ENCODE measurements around the gene TRPC3. TPM values are rescaled to one million over a fixed set of nuclear protein-coding genes. Genes with fewer than 3 reads are reported as not detected.

Gene TRPC3
- total and polyA plus RNA-seq, 4 donors: 0.06 to 0.33 (median 0.09) TPM

GRCh38 chr4:122000849-122001248 is 49.0 kb upstream of the TRPC3 start:
- WGBS: 52% methylated on average over 4 of the region's 4 CpGs
- Histone ChIP-seq H3K4me3 (ENCODE audit: low read depth in 1 of 3, low read length in 3 of 3) (no peak overlapping the region), H3K27ac (ENCODE audit: low read depth in 1 of 2, low read length in 2 of 2) (no peak overlapping the region), H3K9ac (ENCODE audit: low read depth in 1 of 2, low read length in 2 of 2) (no peak overlapping the region), H3K36me3 (ENCODE audit: control insufficient read depth in 4 of 4, insufficient read depth in 3 of 4, low read depth in 1 of 4, low read length in 3 of 4) (no peaks in the 10 kb centered on the region), H3K27me3 (ENCODE audit: control insufficient read depth in 4 of 4, insufficient read depth in 4 of 4, low read length in 3 of 4) (peaks cover 0 to 21% (median 3%) of the 10 kb centered on the region in 4 donors), H3K9me3 (ENCODE audit: control insufficient read depth in 4 of 4, low read length in 3 of 4) (no peaks in the 10 kb centered on the region), H3K4me1 (ENCODE audit: control insufficient read depth in 4 of 4, insufficient read depth in 4 of 4, low read length in 3 of 4) (no peaks in the 10 kb centered on the region)
- no peak for DNase-seq (ENCODE audit: low spot score)
- no peak for TF ChIP-seq RXRA (IDR thresholded peaks at IDR 0.05)
- TF ChIP-seq FOXA1 (IDR thresholded peaks at IDR 0.05): no peak
- TF ChIP-seq CTCF (IDR thresholded peaks at IDR 0.05; ENCODE audit: low read depth, low read length, missing input control): no peak
- TF ChIP-seq REST (IDR thresholded peaks at IDR 0.05): no peak
- no peak for TF ChIP-seq ZBTB33 (IDR thresholded peaks at IDR 0.05)
- TF ChIP-seq HNF4A (conservative IDR thresholded peaks at IDR 0.05): no peak
- TF ChIP-seq FOXA2 (IDR thresholded peaks at IDR 0.05): no peak
- no peak for TF ChIP-seq SP1 (IDR thresholded peaks at IDR 0.05)
- TF ChIP-seq NR2F2 (IDR thresholded peaks at IDR 0.05): no peak

GRCh38 chr4:121998024-121998423 is 46.2 kb upstream of the TRPC3 start:
- Histone ChIP-seq H3K9ac (ENCODE audit: low read depth in 1 of 2, low read length in 2 of 2) (no peak overlapping the region), H3K4me3 (ENCODE audit: low read depth in 1 of 3, low read length in 3 of 3) (no peak overlapping the region), H3K27me3 (ENCODE audit: control insufficient read depth in 4 of 4, insufficient read depth in 4 of 4, low read length in 3 of 4) (peaks cover 0 to 21% (median 3%) of the 10 kb centered on the region in 4 donors), H3K27ac (ENCODE audit: low read depth in 1 of 2, low read length in 2 of 2) (no peak overlapping the region), H3K4me1 (ENCODE audit: control insufficient read depth in 4 of 4, insufficient read depth in 4 of 4, low read length in 3 of 4) (no peaks in the 10 kb centered on the region), H3K36me3 (ENCODE audit: control insufficient read depth in 4 of 4, insufficient read depth in 3 of 4, low read depth in 1 of 4, low read length in 3 of 4) (no peaks in the 10 kb centered on the region), H3K9me3 (ENCODE audit: control insufficient read depth in 4 of 4, low read length in 3 of 4) (no peaks in the 10 kb centered on the region)
- no peak for DNase-seq (ENCODE audit: low spot score)
- 58% methylated on average over 4 of the region's 4 CpGs for WGBS
- TF ChIP-seq RXRA (IDR thresholded peaks at IDR 0.05): no peak
- no peak for TF ChIP-seq CTCF (IDR thresholded peaks at IDR 0.05; ENCODE audit: low read depth, low read length, missing input control)
- TF ChIP-seq REST (IDR thresholded peaks at IDR 0.05): no peak
- no peak for TF ChIP-seq HNF4G (IDR thresholded peaks at IDR 0.05)
- no peak for TF ChIP-seq ZBTB33 (IDR thresholded peaks at IDR 0.05)
- TF ChIP-seq FOXA2 (IDR thresholded peaks at IDR 0.05): no peak
- TF ChIP-seq TAF1 (conservative IDR thresholded peaks at IDR 0.05): no peak
- TF ChIP-seq HNF4A (conservative IDR thresholded peaks at IDR 0.05): no peak
- no peak for TF ChIP-seq SP1 (IDR thresholded peaks at IDR 0.05)
- TF ChIP-seq ATF3 (IDR thresholded peaks at IDR 0.05): no peak
- TF ChIP-seq JUND (IDR thresholded peaks at IDR 0.05): no peak
- TF ChIP-seq MAX (IDR thresholded peaks at IDR 0.05): no peak
- TF ChIP-seq GABPA (IDR thresholded peaks at IDR 0.05 in 1 of 2, conservative IDR thresholded peaks at IDR 0.05 in 1 of 2): no peak

Measured in liver (tissue), 9 donors.